Naive thymus-derived CD4-positive, alpha-beta T cell (primary cell): ENCODE measurements around the gene PGBD5. TPM values are rescaled to one million over a fixed set of nuclear protein-coding genes. Genes with fewer than 3 reads are reported as not detected.

Experiments
- ATAC-seq: fragments of 150-1000 bp; cut with Tn5 transposase; 2 replicates; pipeline ENCODE4 v1.10.0; 2021; ENCODE audit warnings: mild to moderate bottlenecking, moderate library complexity
- CTCF ChIA-PET: fragments of 350-600 bp; sonication (Branson Sonifier 250); formaldehyde crosslinking; loops from one replicate; lab custom pipeline; 2021; ENCODE audit warnings: antibody characterized with exemption; lab: Charles Lee
- POLR2A ChIA-PET: fragments of 350-600 bp; sonication (Branson Sonifier 250); formaldehyde crosslinking; loops from one replicate; lab custom pipeline; 2021; ENCODE audit warnings: antibody characterized with exemption, inconsistent platforms; lab: Charles Lee
- DNase-seq, 9 donors: peaks; one replicate each; pipeline versions ENCODE4 v3.0.0 to v3.0.0-alpha.2; 2020 to 2022; ENCODE audit warnings: mixed read lengths in 1 of 9
- H3K27ac ChIP-seq: one replicate; pipeline ENCODE4 v1.7.0; 2013; ENCODE audit warnings: mild to moderate bottlenecking, low read depth, low read length, moderate library complexity
- H3K27me3 ChIP-seq, 2 donors: one replicate each; pipeline ENCODE4 v1.7.0; 2013; ENCODE audit warnings: low read length in 2 of 2, mild to moderate bottlenecking in 2 of 2, moderate library complexity in 2 of 2; ENCODE audit not compliant: control insufficient read depth in 2 of 2, insufficient read depth in 2 of 2
- H3K36me3 ChIP-seq, 3 experiments: 1 replicate in 2 of 3; 2 replicates in 1 of 3; pipeline ENCODE4 v1.7.0; 2013; ENCODE audit warnings: low read length in 3 of 3, mild to moderate bottlenecking in 3 of 3, moderate library complexity in 1 of 3; ENCODE audit not compliant: insufficient read depth in 3 of 3, control insufficient read depth in 2 of 3
- H3K4me1 ChIP-seq, 2 donors: one replicate each; pipeline ENCODE4 v1.7.0; 2013; ENCODE audit warnings: low read length in 2 of 2, mild to moderate bottlenecking in 2 of 2, moderate library complexity in 1 of 2; ENCODE audit not compliant: control insufficient read depth in 2 of 2, insufficient read depth in 2 of 2
- H3K4me3 ChIP-seq: 2 replicates; pipeline ENCODE4 v1.7.0; 2013; ENCODE audit warnings: mild to moderate bottlenecking, low read length
- H3K9me3 ChIP-seq, 3 experiments: 1 replicate in 2 of 3; 2 replicates in 1 of 3; pipeline ENCODE4 v1.7.0; 2013; ENCODE audit warnings: low read length in 3 of 3; ENCODE audit not compliant: control insufficient read depth in 2 of 3
- H3K27ac Mint-ChIP-seq, 9 donors: one replicate each; pipeline ENCODE4 v1.8.0; 2020 to 2022; ENCODE audit warnings: mixed read lengths in 9 of 9, mild to moderate bottlenecking in 8 of 9, moderate library complexity in 5 of 9, inconsistent platforms in 2 of 9
- H3K27me3 Mint-ChIP-seq, 5 donors: one replicate each; pipeline ENCODE4 v1.8.0; 2021 to 2022; ENCODE audit warnings: mixed read lengths in 5 of 5, mild to moderate bottlenecking in 1 of 5
- H3K36me3 Mint-ChIP-seq, 5 donors: one replicate each; pipeline ENCODE4 v1.8.0; 2020 to 2022; ENCODE audit warnings: mixed read lengths in 5 of 5, mild to moderate bottlenecking in 3 of 5, inconsistent platforms in 1 of 5
- H3K4me1 Mint-ChIP-seq, 7 donors: one replicate each; pipeline ENCODE4 v1.8.0; 2020 to 2022; ENCODE audit warnings: mixed read lengths in 7 of 7, mild to moderate bottlenecking in 3 of 7, inconsistent platforms in 1 of 7
- H3K4me3 Mint-ChIP-seq, 10 donors: one replicate each; pipeline ENCODE4 v1.8.0; 2020 to 2022; ENCODE audit warnings: mild to moderate bottlenecking in 10 of 10, mixed read lengths in 10 of 10, moderate library complexity in 6 of 10, inconsistent platforms in 2 of 10
- H3K9me3 Mint-ChIP-seq, 11 donors: one replicate each; pipeline ENCODE4 v1.8.0; 2020 to 2022; ENCODE audit warnings: mixed read lengths in 11 of 11, mild to moderate bottlenecking in 4 of 11, inconsistent platforms in 1 of 11, moderate library complexity in 1 of 11
- intact Hi-C, 2 donors: fragments of 100-400 bp; cut with micrococcal nuclease; formaldehyde crosslinking; loops; one replicate each; pipeline ENCODE4 v1.15.1; 2023
- polyA plus RNA-seq, 2 donors: library from polyadenylated mRNA; unstranded; fragments of 300-500 nt; fragmentation: Illumina TruSeq; gene quantifications; one replicate each; pipeline ENCODE4 v1.2.3, GENCODE V29; 2021
- total RNA-seq, 6 experiments: library from RNA in 5 of 6; stranded (reverse) in 5 of 6; gene quantifications; 1 replicate in 5 of 6; 2 replicates in 1 of 6; pipeline ENCODE4 v1.2.3 and lab custom pipeline; 2021 to 2026

The PGBD5 gene
- total and polyA plus RNA-seq, 7 experiments from 2014 or later: 0.36 TPM; not detected in 6

DNA sequence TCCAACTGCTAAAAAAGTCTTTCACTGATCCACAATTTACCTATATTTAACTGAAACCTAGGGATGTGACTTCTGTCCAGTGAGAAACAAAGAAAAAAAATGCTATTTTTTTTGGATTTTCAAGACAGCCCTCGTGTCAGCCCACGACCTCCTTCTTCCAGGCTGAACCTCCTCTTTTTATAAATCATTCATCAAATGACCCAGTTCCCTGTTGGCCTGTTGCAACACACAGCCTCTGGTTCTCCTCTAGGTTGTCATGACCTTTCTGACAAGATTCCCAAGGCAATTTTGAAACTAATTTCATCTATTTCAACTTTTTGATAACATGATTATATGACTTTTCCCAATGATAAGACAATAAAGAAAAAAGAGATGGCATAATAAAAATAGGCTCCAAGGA lies 74.6 kb downstream of the PGBD5 start:
- Histone ChIP-seq H3K4me1 (no peaks in the 10 kb centered on the region), H3K27ac (no peak overlapping the region), H3K27me3 (no peaks in the 10 kb centered on the region), H3K36me3 (no peaks in the 10 kb centered on the region), H3K9me3 (no peaks in the 10 kb centered on the region), H3K4me3 (no peak overlapping the region)
- Mint-ChIP-seq H3K27me3 (peaks cover 0 to 18% (median 6%) of the 10 kb centered on the region in 5 donors), H3K4me1 (no peaks in the 10 kb centered on the region), H3K36me3 (no peaks in the 10 kb centered on the region), H3K27ac (no peak overlapping the region), H3K9me3 (no peaks in the 10 kb centered on the region), H3K4me3 (no peak overlapping the region)
- CTCF ChIA-PET: interaction anchor here (0.7 kb wide), 1 partner anchor 35 kb away, joined by 3 read pairs; no protein-coding TSS in a partner anchor
- intact Hi-C loops: no loop called here
- DNase-seq: no peak
- POLR2A ChIA-PET: no interaction called here
- ATAC-seq: no peak

DNA sequence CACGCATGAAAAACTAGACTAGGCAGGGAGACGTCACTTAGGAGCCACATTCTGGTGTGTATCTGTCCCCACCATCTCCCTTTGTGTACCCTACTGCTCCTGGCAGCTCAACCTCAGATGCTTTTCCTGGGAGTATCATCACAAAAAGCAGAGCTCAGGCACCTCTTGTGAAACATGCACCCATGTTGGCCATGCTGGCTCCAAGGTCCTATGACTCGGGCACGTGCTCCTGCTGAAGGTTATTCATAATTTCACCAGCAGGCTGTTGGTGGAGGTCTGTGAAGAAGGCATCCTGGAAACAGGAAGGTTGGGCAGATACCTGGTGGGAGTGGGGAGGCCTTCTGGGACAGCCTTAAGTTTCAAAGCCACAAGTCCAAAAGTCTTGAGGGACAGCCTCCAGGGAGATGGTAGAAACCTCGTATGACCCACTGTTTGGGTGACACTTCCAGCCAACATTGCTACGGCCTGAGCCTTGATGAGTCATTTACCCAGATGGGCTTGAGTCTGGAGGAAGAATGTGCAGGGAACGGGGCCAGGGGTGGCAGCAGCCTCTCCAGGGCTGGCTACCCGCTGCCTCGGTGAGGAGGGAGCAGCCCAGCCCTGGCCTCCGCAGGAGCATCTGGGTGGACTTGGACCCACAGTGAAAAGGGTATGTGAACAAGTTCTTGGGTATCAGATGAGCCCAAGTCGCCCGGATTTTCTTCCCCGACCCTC lies 75.8 kb downstream of the PGBD5 start:
- Histone ChIP-seq H3K27ac (no peak overlapping the region), H3K4me3 (no peak overlapping the region), H3K9me3 (no peaks in the 10 kb centered on the region), H3K36me3 (no peaks in the 10 kb centered on the region), H3K4me1 (no peaks in the 10 kb centered on the region), H3K27me3 (no peaks in the 10 kb centered on the region)
- intact Hi-C loops: no loop called here
- no peaks in the 10 kb centered on the region for H3K36me3 Mint-ChIP-seq
- no peaks in the 10 kb centered on the region for H3K9me3 Mint-ChIP-seq
- H3K4me3 Mint-ChIP-seq: no peak overlapping the region
- peaks cover 0 to 15% (median 6%) of the 10 kb centered on the region in 5 donors for H3K27me3 Mint-ChIP-seq
- ATAC-seq: no peak
- H3K4me1 Mint-ChIP-seq: no peaks in the 10 kb centered on the region
- CTCF ChIA-PET: no interaction called here
- H3K27ac Mint-ChIP-seq: no peak overlapping the region
- POLR2A ChIA-PET: no interaction called here
- DNase-seq: no peak

DNA sequence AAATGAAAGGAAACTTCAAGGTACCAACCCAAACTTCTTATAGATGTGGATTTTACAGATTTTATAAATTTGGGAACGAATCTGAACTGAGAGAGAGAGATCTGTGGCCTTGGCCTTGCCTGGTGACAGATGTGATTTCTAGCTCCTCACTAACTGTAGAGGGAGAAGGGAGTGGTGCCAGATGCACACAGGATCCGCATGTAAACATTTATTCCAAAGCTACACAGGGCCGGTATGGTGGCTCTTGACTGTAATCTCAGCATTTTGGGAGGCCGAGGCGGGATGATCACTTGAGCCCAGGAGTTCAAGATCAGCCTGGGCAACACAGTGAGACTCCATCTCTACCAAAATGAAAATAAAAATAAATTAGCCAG lies 77.1 kb downstream of the PGBD5 start:
- Mint-ChIP-seq H3K27ac (no peak overlapping the region), H3K9me3 (no peaks in the 10 kb centered on the region), H3K36me3 (no peaks in the 10 kb centered on the region), H3K27me3 (peaks cover 0 to 19% (median 6%) of the 10 kb centered on the region in 5 donors), H3K4me1 (no peaks in the 10 kb centered on the region), H3K4me3 (no peak overlapping the region)
- Histone ChIP-seq H3K36me3 (no peaks in the 10 kb centered on the region), H3K4me3 (no peak overlapping the region), H3K27ac (no peak overlapping the region), H3K27me3 (no peaks in the 10 kb centered on the region), H3K9me3 (no peaks in the 10 kb centered on the region), H3K4me1 (no peaks in the 10 kb centered on the region)
- CTCF ChIA-PET: no interaction called here
- POLR2A ChIA-PET: no interaction called here
- intact Hi-C loops: no loop called here
- DNase-seq (no peak), ATAC-seq (no peak)

DNA sequence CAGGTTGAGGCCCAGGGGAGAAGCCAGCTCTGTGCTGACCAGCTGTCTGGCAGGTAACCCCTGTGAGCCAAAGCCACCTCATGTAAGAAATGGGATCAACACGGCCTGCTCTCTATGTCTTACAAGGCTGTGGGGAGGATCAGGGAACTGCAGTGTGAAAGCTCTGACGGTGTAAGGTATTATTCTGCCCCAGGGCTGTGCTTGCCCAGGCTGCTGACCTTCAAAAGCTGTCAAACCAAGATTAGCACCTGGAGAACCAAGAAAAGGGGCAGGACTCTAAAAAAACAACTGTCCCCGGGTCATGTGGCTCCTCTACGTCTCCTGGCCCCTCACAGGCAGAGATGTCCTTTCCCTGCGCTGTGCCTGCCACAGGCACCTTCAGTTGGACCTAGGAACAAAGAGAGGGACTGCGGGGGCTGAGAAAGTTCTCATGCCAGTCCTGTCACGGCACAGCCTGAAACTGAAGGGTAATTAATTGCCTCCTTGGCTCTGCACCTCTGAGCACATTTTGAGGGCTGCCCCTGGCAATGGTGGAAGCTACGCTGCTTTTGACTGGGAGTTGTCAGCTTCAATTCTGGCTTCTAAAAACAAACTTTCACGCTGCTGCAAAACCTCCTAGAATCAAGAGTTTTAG lies 77.6 kb downstream of the PGBD5 start:
- no peaks in the 10 kb centered on the region for H3K36me3 Mint-ChIP-seq
- intact Hi-C loops: no loop called here
- ChIA-PET CTCF (no interaction called here), POLR2A (no interaction called here)
- no peak overlapping the region for H3K4me3 Mint-ChIP-seq
- no peak overlapping the region for H3K27ac ChIP-seq
- H3K36me3 ChIP-seq: no peaks in the 10 kb centered on the region
- H3K9me3 ChIP-seq: no peaks in the 10 kb centered on the region
- no peaks in the 10 kb centered on the region for H3K4me1 Mint-ChIP-seq
- no peaks in the 10 kb centered on the region for H3K9me3 Mint-ChIP-seq
- no peak for DNase-seq
- no peaks in the 10 kb centered on the region for H3K27me3 ChIP-seq
- no peak overlapping the region for H3K4me3 ChIP-seq
- H3K27me3 Mint-ChIP-seq: peaks cover 0 to 20% (median 6%) of the 10 kb centered on the region in 5 donors
- no peak for ATAC-seq
- no peaks in the 10 kb centered on the region for H3K4me1 ChIP-seq
- no peak overlapping the region for H3K27ac Mint-ChIP-seq

DNA sequence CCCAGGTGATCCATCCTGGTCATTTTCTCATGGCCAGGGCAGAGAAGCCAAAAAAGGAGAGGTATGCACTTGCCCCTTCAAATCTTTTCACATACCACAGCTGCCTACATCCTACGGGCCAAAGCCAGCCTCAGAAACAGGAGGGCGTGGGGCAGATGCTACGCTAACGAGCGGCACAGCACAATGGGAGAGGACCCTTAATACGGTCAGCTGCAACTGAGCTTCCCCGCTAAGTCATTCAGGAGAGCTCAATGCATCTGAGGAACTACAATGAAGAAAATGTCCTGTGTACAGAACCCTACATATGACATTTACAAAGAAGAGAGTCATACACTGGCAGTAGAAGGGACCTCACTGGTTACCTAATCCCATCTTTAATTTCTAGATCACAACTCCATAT lies 78.2 kb downstream of the PGBD5 start:
- DNase-seq: no peak
- Histone ChIP-seq H3K36me3 (no peaks in the 10 kb centered on the region), H3K9me3 (no peaks in the 10 kb centered on the region), H3K27ac (no peak overlapping the region), H3K4me1 (no peaks in the 10 kb centered on the region), H3K4me3 (no peak overlapping the region), H3K27me3 (no peaks in the 10 kb centered on the region)
- Mint-ChIP-seq H3K4me3 (no peak overlapping the region), H3K9me3 (no peaks in the 10 kb centered on the region), H3K27ac (no peak overlapping the region), H3K36me3 (no peaks in the 10 kb centered on the region), H3K4me1 (no peaks in the 10 kb centered on the region), H3K27me3 (peaks cover 0 to 22% (median 6%) of the 10 kb centered on the region in 5 donors)
- POLR2A ChIA-PET: no interaction called here
- intact Hi-C loops: no loop called here
- CTCF ChIA-PET: no interaction called here
- ATAC-seq: no peak

DNA sequence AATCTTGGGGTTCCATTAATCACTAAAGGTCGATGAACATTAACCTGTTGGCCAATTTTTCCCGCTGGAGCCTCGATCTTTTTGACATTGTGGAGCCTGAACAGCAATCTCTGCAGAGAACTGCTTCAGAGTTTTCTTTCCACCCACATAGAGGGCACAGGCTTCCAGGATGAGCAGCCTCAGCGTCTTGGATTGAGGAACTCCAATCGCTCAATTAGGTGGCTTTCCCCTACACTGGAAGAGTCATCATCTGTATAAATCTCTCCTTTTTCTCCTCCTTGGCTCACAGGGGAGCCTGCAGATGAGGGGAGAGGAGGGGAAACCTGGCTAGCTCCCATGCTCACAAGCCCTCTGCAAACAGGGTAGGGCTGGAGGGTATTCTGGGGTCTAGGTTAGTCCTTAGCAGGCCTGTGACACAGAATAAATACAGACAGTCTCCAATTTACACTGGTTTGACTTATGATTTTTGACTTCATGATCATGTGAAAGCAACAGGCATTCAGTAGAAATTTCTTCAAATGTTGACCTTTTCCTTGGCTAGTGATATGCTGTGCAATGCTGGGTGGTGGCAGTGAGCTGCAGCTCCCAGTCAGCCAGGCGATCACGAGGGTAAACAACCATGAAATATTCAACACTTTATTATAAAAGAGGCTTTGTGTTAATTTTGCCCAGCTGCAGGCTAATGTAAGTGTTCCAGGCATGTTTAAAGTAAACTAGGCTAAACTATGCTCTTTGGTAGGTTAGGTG lies 80.8 kb downstream of the PGBD5 start:
- no peak overlapping the region for H3K27ac ChIP-seq
- no peaks in the 10 kb centered on the region for H3K36me3 ChIP-seq
- intact Hi-C loops: no loop called here
- ATAC-seq (no peak), DNase-seq (no peak)
- no peaks in the 10 kb centered on the region for H3K36me3 Mint-ChIP-seq
- H3K9me3 ChIP-seq: no peaks in the 10 kb centered on the region
- no peaks in the 10 kb centered on the region for H3K4me1 ChIP-seq
- no peaks in the 10 kb centered on the region for H3K9me3 Mint-ChIP-seq
- no peak overlapping the region for H3K4me3 ChIP-seq
- CTCF ChIA-PET: no interaction called here
- H3K27me3 ChIP-seq: no peaks in the 10 kb centered on the region
- no peak overlapping the region for H3K4me3 Mint-ChIP-seq
- no peak overlapping the region for H3K27ac Mint-ChIP-seq
- no peaks in the 10 kb centered on the region for H3K4me1 Mint-ChIP-seq
- peaks cover 2 to 26% (median 10%) of the 10 kb centered on the region in 5 donors for H3K27me3 Mint-ChIP-seq
- POLR2A ChIA-PET: no interaction called here
